Measurements from ENCODE around the gene CAMTA1.

The CAMTA1 gene

GRCh38 chr1:6874298-6874697 lies 89.0 kb downstream of the CAMTA1 start:
- H3K4me3 ChIP-seq (ENCODE audit: control insufficient read depth, low read depth, low read length) = no peak overlapping the region
- DNase-seq (ENCODE audit: low read depth) = no peak
- TF ChIP-seq CTCF (conservative IDR thresholded peaks at IDR 0.05; ENCODE audit: control insufficient read depth, insufficient read depth, low read depth, low read length) = no peak

GRCh38 chr1:6880951-6881690 lies 95.9 kb downstream of the CAMTA1 start:
- no peak overlapping the region for H3K4me3 ChIP-seq (ENCODE audit: control insufficient read depth, low read depth, low read length)
- DNase-seq (ENCODE audit: low read depth) = no peak
- TF ChIP-seq CTCF (conservative IDR thresholded peaks at IDR 0.05; ENCODE audit: control insufficient read depth, insufficient read depth, low read depth, low read length) = no peak

GRCh38 chr1:6882414-6882813 lies 97.2 kb downstream of the CAMTA1 start:
- no peak for TF ChIP-seq CTCF (conservative IDR thresholded peaks at IDR 0.05; ENCODE audit: control insufficient read depth, insufficient read depth, low read depth, low read length)
- no peak overlapping the region for H3K4me3 ChIP-seq (ENCODE audit: control insufficient read depth, low read depth, low read length)
- DNase-seq (ENCODE audit: low read depth) = no peak

DNA sequence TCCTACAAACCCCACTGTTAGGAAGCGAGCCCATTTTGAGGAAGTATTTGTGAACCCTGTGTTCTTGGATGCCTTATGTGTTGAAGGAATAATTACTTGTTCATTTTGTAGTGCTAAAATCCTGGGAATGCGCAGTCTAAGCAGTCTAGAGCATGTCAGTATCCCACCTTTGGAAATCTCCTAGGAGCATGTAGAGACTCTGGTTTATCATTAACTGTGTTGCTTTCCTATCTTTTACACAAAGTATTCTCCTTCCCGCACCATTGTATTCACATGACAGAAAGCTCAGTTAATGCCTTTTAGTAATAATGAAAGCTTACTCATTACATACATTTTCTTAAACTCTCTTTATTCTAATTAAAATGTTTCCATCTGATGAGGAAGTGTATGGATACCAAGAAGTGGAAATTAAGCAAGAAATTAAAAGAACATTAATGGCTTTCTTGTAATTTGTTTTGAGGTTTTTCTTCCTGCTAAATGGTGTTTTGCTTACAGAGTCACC lies 99.4 kb downstream of the CAMTA1 start:
- DNase-seq (ENCODE audit: low read depth) = no peak
- no peak overlapping the region for H3K4me3 ChIP-seq (ENCODE audit: control insufficient read depth, low read depth, low read length)
- TF ChIP-seq CTCF (conservative IDR thresholded peaks at IDR 0.05; ENCODE audit: control insufficient read depth, insufficient read depth, low read depth, low read length) = no peak

GRCh38 chr1:6885426-6885825 lies 100.2 kb downstream of the CAMTA1 start:
- H3K4me3 ChIP-seq (ENCODE audit: control insufficient read depth, low read depth, low read length) = no peak overlapping the region
- no peak for TF ChIP-seq CTCF (conservative IDR thresholded peaks at IDR 0.05; ENCODE audit: control insufficient read depth, insufficient read depth, low read depth, low read length)
- DNase-seq (ENCODE audit: low read depth) = no peak

DNA sequence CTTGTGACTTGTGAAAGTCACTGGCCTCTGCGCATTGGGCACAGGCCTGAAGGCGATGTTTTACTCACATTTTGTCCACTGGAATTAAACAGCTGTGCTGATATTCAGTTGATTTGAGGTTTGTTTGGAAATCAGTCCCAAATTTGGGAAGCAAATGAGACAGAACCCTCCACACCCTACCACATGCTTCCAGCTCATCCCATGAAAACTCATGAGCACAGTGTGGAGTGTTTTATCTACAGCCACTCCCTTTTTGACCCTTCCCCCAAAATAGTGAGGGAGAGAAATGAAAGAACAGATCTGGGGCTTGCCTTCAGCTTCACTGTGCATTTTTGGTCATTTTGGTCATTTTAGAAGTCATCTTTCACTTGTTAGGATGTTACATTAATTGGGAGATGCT lies 101.3 kb downstream of the CAMTA1 start:
- no peak for TF ChIP-seq CTCF (conservative IDR thresholded peaks at IDR 0.05; ENCODE audit: control insufficient read depth, insufficient read depth, low read depth, low read length)
- H3K4me3 ChIP-seq (ENCODE audit: control insufficient read depth, low read depth, low read length) = no peak overlapping the region
- no peak for DNase-seq (ENCODE audit: low read depth)

All from fibroblast of mammary gland (primary cell).